Panc1 (cell line): ENCODE measurements around the gene LRFN2. TPM values are rescaled to one million over a fixed set of nuclear protein-coding genes. Genes with fewer than 3 reads are reported as not detected.

Source experiments
- ATAC-seq: fragments of 200-7000 bp; cut with Tn5 transposase; 2 replicates; pipeline ENCODE4 v1.9.1; 2020; ENCODE audit warnings: mild to moderate bottlenecking, moderate library complexity
- BruUV-seq: library from RNA; stranded (reverse); fragments of 400-500 nt; replicated peaks from 2 replicates; lab custom pipeline; 2021; lab: Mats Ljungman, UMichigan
- CTCF ChIA-PET: fragments of 300-600 bp; sonication (Branson Sonifier 250); formaldehyde crosslinking; loops from one replicate; lab custom pipeline; 2022; ENCODE audit warnings: antibody characterized with exemption; lab: Charles Lee
- POLR2A ChIA-PET: fragments of 300-600 bp; sonication (Branson Sonifier 250); formaldehyde crosslinking; loops from one replicate; lab custom pipeline; 2022; ENCODE audit warnings: antibody characterized with exemption; lab: Charles Lee
- DNase-seq: peaks from one replicate; pipeline ENCODE4 v3.0.0-alpha.2; 2010; ENCODE audit warnings: low read depth, low spot score
- H3K27ac ChIP-seq: 2 replicates; pipeline ENCODE4 v1.5.1; 2011; ENCODE audit warnings: mild to moderate bottlenecking, low read length, inconsistent platforms
- H3K27me3 ChIP-seq: fragments of 200-500 bp; sonication (Bioruptor generic); 2 replicates; pipeline ENCODE4 v1.6.0; 2014; ENCODE audit warnings: low read length, inconsistent platforms; ENCODE audit not compliant: control insufficient read depth, insufficient read depth
- H3K36me3 ChIP-seq: fragments of 200-500 bp; sonication (Bioruptor generic); 2 replicates; pipeline ENCODE4 v1.5.1; 2014; ENCODE audit warnings: inconsistent platforms, mild to moderate bottlenecking, low read length, moderate library complexity; ENCODE audit not compliant: control insufficient read depth, insufficient read depth
- H3K4me1 ChIP-seq: 2 replicates; pipeline ENCODE4 v1.5.1; 2011; ENCODE audit warnings: inconsistent platforms, mild to moderate bottlenecking, low read length, moderate library complexity; ENCODE audit not compliant: control insufficient read depth, insufficient read depth
- H3K4me3 ChIP-seq, 2 experiments: 2 replicates each; pipeline ENCODE4 v1.5.1; 2011 to 2012; ENCODE audit warnings: low read depth in 2 of 2, low read length in 2 of 2, mild to moderate bottlenecking in 2 of 2, inconsistent platforms in 1 of 2, moderate library complexity in 1 of 2
- H3K9me3 ChIP-seq: fragments of 200-500 bp; sonication (Bioruptor generic); 2 replicates; pipeline ENCODE4 v1.5.1; 2014; ENCODE audit warnings: low read depth, mild to moderate bottlenecking, inconsistent platforms, low read length, moderate library complexity; ENCODE audit not compliant: control insufficient read depth, insufficient read depth
- CTCF ChIP-seq: fragments of 450-650 bp; IDR thresholded peaks from 2 replicates; pipeline ENCODE4 v1.5.1; 2017; ENCODE audit warnings: mild to moderate bottlenecking
- POLR2AphosphoS5 ChIP-seq: IDR thresholded peaks from 2 replicates; pipeline ENCODE4 v1.6.1; 2012; ENCODE audit warnings: mild to moderate bottlenecking, low read depth, low read length, moderate library complexity
- REST ChIP-seq, 2 experiments: IDR thresholded peaks; 2 replicates each; pipeline ENCODE4 v1.6.1; 2011 to 2012; ENCODE audit warnings: low read depth in 2 of 2, control low read depth in 1 of 2, low read length in 1 of 2, mild to moderate bottlenecking in 1 of 2, moderate library complexity in 1 of 2; ENCODE audit not compliant: insufficient read depth in 1 of 2
- SIN3A ChIP-seq: IDR thresholded peaks from 2 replicates; pipeline ENCODE4 v1.6.1; 2012; ENCODE audit warnings: low read depth, mild to moderate bottlenecking, low read length, moderate library complexity, borderline replicate concordance; ENCODE audit not compliant: insufficient read depth
- TCF7L2 ChIP-seq: IDR thresholded peaks from 2 replicates; pipeline ENCODE4 v1.6.1; 2011; ENCODE audit warnings: mild to moderate bottlenecking, low read depth, low read length, inconsistent platforms
- in situ Hi-C: cut with HindIII; loops from 2 replicates; pipeline ENCODE4 v1.10.0; 2016; ENCODE audit warnings: low sequenced_read_pairs, low pct_unique_long_range_greater_than_20kb
- intact Hi-C: fragments of 100-400 bp; cut with micrococcal nuclease; formaldehyde crosslinking; loops from one replicate; pipeline ENCODE4 v1.10.0; 2022; ENCODE audit not compliant: unreplicated experiment
- total RNA-seq: library from RNA; stranded (reverse); gene quantifications from one replicate; pipeline ENCODE4 v1.2.1, GENCODE V29; 2021; ENCODE audit not compliant: unreplicated experiment

Gene LRFN2
- total RNA-seq, 1 experiment from 2014 or later: 0.05 TPM

- intact Hi-C loops (no loop called here), in situ Hi-C loops (no loop called here)
- ChIA-PET POLR2A (no interaction called here), CTCF (no interaction called here)
- H3K27ac ChIP-seq: no peak overlapping the region
- no TSS peak for BruUV-seq
- DNase-seq (no peak), ATAC-seq (no peak)
- no peaks in the 10 kb centered on the region; the same call in 1 of the 2 replicates for H3K27me3 ChIP-seq
- TF ChIP-seq POLR2AphosphoS5 (no peak), SIN3A (no peak), TCF7L2 (no peak), CTCF (no peak), REST (IDR thresholded peaks at IDR 0.05; ENCODE audit: insufficient read depth in 1 of 2, low read depth in 2 of 2, low read length in 1 of 2) (no peak)
- H3K4me3 ChIP-seq: no peak overlapping the region
- H3K36me3 ChIP-seq: no peaks in the 10 kb centered on the region
- H3K9me3 ChIP-seq: no peaks in the 10 kb centered on the region
- H3K4me1 ChIP-seq: no peaks in the 10 kb centered on the region
These were observed 179.9 kb downstream of the LRFN2 start for GRCh38 chr6:40407239-40407638.

- CTCF ChIA-PET: no interaction called here
- intact Hi-C loops: no loop called here
- in situ Hi-C loops: no loop called here
- Histone ChIP-seq H3K27me3 (no peaks in the 10 kb centered on the region; the same call in 1 of the 2 replicates), H3K4me1 (no peaks in the 10 kb centered on the region), H3K4me3 (no peak overlapping the region), H3K9me3 (no peaks in the 10 kb centered on the region), H3K27ac (no peak overlapping the region), H3K36me3 (no peaks in the 10 kb centered on the region)
- no peak for ATAC-seq
- POLR2A ChIA-PET: no interaction called here
- BruUV-seq: no TSS peak
- no peak for DNase-seq
- no peak for TF ChIP-seq SIN3A
- no peak for TF ChIP-seq REST (IDR thresholded peaks at IDR 0.05; ENCODE audit: insufficient read depth in 1 of 2, low read depth in 2 of 2, low read length in 1 of 2)
- no peak for TF ChIP-seq CTCF
- no peak for TF ChIP-seq TCF7L2
- no peak for TF ChIP-seq POLR2AphosphoS5
These were observed 181.0 kb downstream of the LRFN2 start for GRCh38 chr6:40406175-40406574.
